B cell (primary cell): ENCODE results near the gene ATP8B3. TPM values are rescaled to one million over a fixed set of nuclear protein-coding genes. Genes with fewer than 3 reads are reported as not detected.

Source experiments
- ATAC-seq: fragments of 200-7000 bp; cut with Tn5 transposase; one replicate; pipeline ENCODE4 v1.10.0; 2021; ENCODE audit warnings: low read depth, mild to moderate bottlenecking, moderate number of reproducible peaks, moderate library complexity
- CTCF ChIA-PET: fragments of 350-600 bp; sonication (Branson Sonifier 250); formaldehyde crosslinking; loops from one replicate; lab custom pipeline; 2021; ENCODE audit warnings: antibody characterized with exemption, inconsistent platforms; lab: Charles Lee
- POLR2A ChIA-PET: fragments of 350-600 bp; sonication (Branson Sonifier 250); formaldehyde crosslinking; loops from one replicate; lab custom pipeline; 2021; ENCODE audit warnings: antibody characterized with exemption; lab: Charles Lee
- DNase-seq: peaks from one replicate; pipeline ENCODE4 v3.0.0; 2013
- H2AFZ ChIP-seq: 2 replicates; pipeline ENCODE4 v1.6.1; 2012; ENCODE audit warnings: mild to moderate bottlenecking, low read depth, low read length; ENCODE audit not compliant: insufficient read depth, poor library complexity, severe bottlenecking
- H3K27ac ChIP-seq, 2 donors: 1 replicate in 1 of 2; 2 replicates in 1 of 2; pipeline ENCODE4 v1.5.1; 2012 to 2013; ENCODE audit warnings: low read length in 2 of 2, mild to moderate bottlenecking in 2 of 2, moderate library complexity in 1 of 2
- H3K27me3 ChIP-seq, 4 experiments: fragments of 200-600 bp in 1 of 4; sonication (generic) in 1 of 4; replicated peaks in 1 of 4; 1 replicate in 2 of 4; 2 replicates in 2 of 4; pipeline versions ENCODE4 v1.6.1 to v1.7.0; 2013 to 2016; ENCODE audit warnings: low read length in 3 of 4, mild to moderate bottlenecking in 2 of 4, mixed read lengths in 1 of 4, moderate library complexity in 1 of 4; ENCODE audit not compliant: insufficient read depth in 4 of 4, control insufficient read depth in 3 of 4; ENCODE audit errors: control extremely low read depth in 1 of 4
- H3K36me3 ChIP-seq, 2 experiments: replicated peaks in 1 of 2; 1 replicate in 1 of 2; 2 replicates in 1 of 2; pipeline versions ENCODE4 v1.6.1 to v1.7.1; 2013; ENCODE audit warnings: low read length in 1 of 2; ENCODE audit not compliant: insufficient read depth in 2 of 2, control insufficient read depth in 1 of 2; ENCODE audit errors: control extremely low read depth in 1 of 2, extremely low read depth in 1 of 2
- H3K4me1 ChIP-seq, 2 donors: fragments of 200-600 bp in 1 of 2; sonication (generic) in 1 of 2; 1 replicate in 1 of 2; 2 replicates in 1 of 2; pipeline versions ENCODE4 v1.5.1 to v1.6.1; 2013 to 2017; ENCODE audit warnings: low read length in 2 of 2; ENCODE audit not compliant: control insufficient read depth in 2 of 2, insufficient read depth in 2 of 2
- H3K4me2 ChIP-seq: replicated peaks from 2 replicates; pipeline ENCODE3; 2012; ENCODE audit warnings: mild to moderate bottlenecking, low read depth, low read length; ENCODE audit not compliant: poor library complexity, severe bottlenecking
- H3K4me3 ChIP-seq, 5 experiments: fragments of 200-600 bp in 1 of 5; sonication (generic) in 1 of 5; 1 replicate in 3 of 5; 2 replicates in 2 of 5; pipeline versions ENCODE4 v1.5.1 to v1.7.0; 2011 to 2016; ENCODE audit warnings: low read length in 4 of 5, mild to moderate bottlenecking in 4 of 5, low read depth in 2 of 5, control low read depth in 1 of 5, moderate library complexity in 1 of 5; ENCODE audit not compliant: insufficient read depth in 1 of 5; ENCODE audit errors: control extremely low read depth in 1 of 5, extremely low read depth in 1 of 5
- H3K79me2 ChIP-seq: fragments of 200-600 bp; sonication (generic); one replicate; pipeline ENCODE4 v1.6.0; 2016; ENCODE audit warnings: low read length; ENCODE audit not compliant: control insufficient read depth, insufficient read depth
- H3K9ac ChIP-seq: fragments of 200-600 bp; sonication (generic); 2 replicates; pipeline ENCODE4 v1.6.1; 2017; ENCODE audit warnings: mild to moderate bottlenecking, low read length, moderate library complexity
- H3K9me3 ChIP-seq, 3 donors: one replicate each; pipeline versions ENCODE4 v1.6.1 to v1.7.1; 2013; ENCODE audit warnings: low read length in 2 of 3; ENCODE audit not compliant: control insufficient read depth in 2 of 3, insufficient read depth in 1 of 3; ENCODE audit errors: control extremely low read depth in 1 of 3
- H4K20me1 ChIP-seq: 2 replicates; pipeline ENCODE4 v1.6.0; 2012; ENCODE audit warnings: mild to moderate bottlenecking, low read length; ENCODE audit not compliant: insufficient read depth, control insufficient read depth, poor library complexity, severe bottlenecking
- H3K27ac Mint-ChIP-seq: one replicate; pipeline ENCODE4 v1.8.0; 2021; ENCODE audit warnings: mixed read lengths
- H3K27me3 Mint-ChIP-seq: one replicate; pipeline ENCODE4 v1.8.0; 2021; ENCODE audit warnings: mixed read lengths
- H3K4me1 Mint-ChIP-seq: one replicate; pipeline ENCODE4 v1.8.0; 2021; ENCODE audit warnings: mixed read lengths
- H3K4me3 Mint-ChIP-seq: one replicate; pipeline ENCODE4 v1.8.0; 2021; ENCODE audit warnings: mixed read lengths
- H3K9me3 Mint-ChIP-seq: one replicate; pipeline ENCODE4 v1.8.0; 2022; ENCODE audit warnings: mixed read lengths; ENCODE audit not compliant: insufficient read depth
- EZH2 ChIP-seq: IDR thresholded peaks from 2 replicates; pipeline ENCODE4 v1.6.1; 2012; ENCODE audit warnings: borderline replicate concordance, low read depth, mild to moderate bottlenecking, moderate library complexity, low read length; ENCODE audit not compliant: insufficient read depth, poor library complexity, severe bottlenecking
- WGBS: methylation state at CpG from one replicate; pipeline ENCODE4 v1.1.5; 2013; ENCODE audit warnings: missing lambda C conversion rate; ENCODE audit not compliant: insufficient coverage; 5-methylcytosine and 5-hydroxymethylcytosine counted together
- intact Hi-C: fragments of 100-400 bp; cut with micrococcal nuclease; formaldehyde crosslinking; loops from one replicate; pipeline ENCODE4 v1.10.0; 2022
- polyA plus RNA-seq: library from polyadenylated mRNA; depleted of rRNA; stranded (reverse); fragments of >200 nt; gene quantifications from 2 replicates; pipeline ENCODE4 v1.2.3, GENCODE V29; 2012
- total RNA-seq, 2 donors: library from RNA; stranded (reverse); fragments of 120-200 nt in 1 of 2; gene quantifications; 1 replicate in 1 of 2; 2 replicates in 1 of 2; pipeline versions ENCODE4 v1.2.3 to v1.2.4, GENCODE V29; 2013 to 2022
- TF ChIP-seq, protein P1 (sequence below): fragments of 200-600 bp; IDR thresholded peaks from one replicate; pipeline ENCODE4 v1.8.0; 2022; ENCODE audit warnings: antibody characterized with exemption, mild to moderate bottlenecking

Gene ATP8B3
- total and polyA plus RNA-seq, 2 donors (not counting 1 experiment from before 2014, with no cell fraction given) = 0.89 to 5.1 TPM

- H3K9ac ChIP-seq = no peak overlapping the region
- H3K4me2 ChIP-seq = no peak overlapping the region
- WGBS = 86% methylated on average over 34 of the region's 34 CpGs
- H3K4me3 ChIP-seq = no peak overlapping the region
- no peak overlapping the region for H2AFZ ChIP-seq
- Mint-ChIP-seq H3K27ac (no peak overlapping the region), H3K4me3 (no peak overlapping the region), H3K9me3 (peaks cover 4% of the 10 kb centered on the region), H3K4me1 (peaks cover 12% of the 10 kb centered on the region), H3K27me3 (peaks cover 27% of the 10 kb centered on the region)
- ChIA-PET CTCF (no interaction called here), POLR2A (no interaction called here)
- peaks cover 0 to 63% (median 6%) of the 10 kb centered on the region in 3 donors for H3K9me3 ChIP-seq
- intact Hi-C loops = no loop called here
- TF ChIP-seq, protein P1, sequence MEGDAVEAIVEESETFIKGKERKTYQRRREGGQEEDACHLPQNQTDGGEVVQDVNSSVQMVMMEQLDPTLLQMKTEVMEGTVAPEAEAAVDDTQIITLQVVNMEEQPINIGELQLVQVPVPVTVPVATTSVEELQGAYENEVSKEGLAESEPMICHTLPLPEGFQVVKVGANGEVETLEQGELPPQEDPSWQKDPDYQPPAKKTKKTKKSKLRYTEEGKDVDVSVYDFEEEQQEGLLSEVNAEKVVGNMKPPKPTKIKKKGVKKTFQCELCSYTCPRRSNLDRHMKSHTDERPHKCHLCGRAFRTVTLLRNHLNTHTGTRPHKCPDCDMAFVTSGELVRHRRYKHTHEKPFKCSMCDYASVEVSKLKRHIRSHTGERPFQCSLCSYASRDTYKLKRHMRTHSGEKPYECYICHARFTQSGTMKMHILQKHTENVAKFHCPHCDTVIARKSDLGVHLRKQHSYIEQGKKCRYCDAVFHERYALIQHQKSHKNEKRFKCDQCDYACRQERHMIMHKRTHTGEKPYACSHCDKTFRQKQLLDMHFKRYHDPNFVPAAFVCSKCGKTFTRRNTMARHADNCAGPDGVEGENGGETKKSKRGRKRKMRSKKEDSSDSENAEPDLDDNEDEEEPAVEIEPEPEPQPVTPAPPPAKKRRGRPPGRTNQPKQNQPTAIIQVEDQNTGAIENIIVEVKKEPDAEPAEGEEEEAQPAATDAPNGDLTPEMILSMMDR = no peak
- no peak for TF ChIP-seq EZH2
- peaks cover 0 to 68% (median 21%) of the 10 kb centered on the region in 4 experiments for H3K27me3 ChIP-seq
- DNase-seq (no peak), ATAC-seq (no peak)
- no peaks in the 10 kb centered on the region for H3K36me3 ChIP-seq
- H3K4me1 ChIP-seq = peaks cover 18 to 25% of the 10 kb centered on the region in 2 donors
- H4K20me1 ChIP-seq = no peaks in the 10 kb centered on the region
- H3K27ac ChIP-seq = no peak overlapping the region
- no peaks in the 10 kb centered on the region for H3K79me2 ChIP-seq
These were observed 68.9 kb downstream of the ATP8B3 start for GRCh38 chr19:1742989-1743696.

DNA sequence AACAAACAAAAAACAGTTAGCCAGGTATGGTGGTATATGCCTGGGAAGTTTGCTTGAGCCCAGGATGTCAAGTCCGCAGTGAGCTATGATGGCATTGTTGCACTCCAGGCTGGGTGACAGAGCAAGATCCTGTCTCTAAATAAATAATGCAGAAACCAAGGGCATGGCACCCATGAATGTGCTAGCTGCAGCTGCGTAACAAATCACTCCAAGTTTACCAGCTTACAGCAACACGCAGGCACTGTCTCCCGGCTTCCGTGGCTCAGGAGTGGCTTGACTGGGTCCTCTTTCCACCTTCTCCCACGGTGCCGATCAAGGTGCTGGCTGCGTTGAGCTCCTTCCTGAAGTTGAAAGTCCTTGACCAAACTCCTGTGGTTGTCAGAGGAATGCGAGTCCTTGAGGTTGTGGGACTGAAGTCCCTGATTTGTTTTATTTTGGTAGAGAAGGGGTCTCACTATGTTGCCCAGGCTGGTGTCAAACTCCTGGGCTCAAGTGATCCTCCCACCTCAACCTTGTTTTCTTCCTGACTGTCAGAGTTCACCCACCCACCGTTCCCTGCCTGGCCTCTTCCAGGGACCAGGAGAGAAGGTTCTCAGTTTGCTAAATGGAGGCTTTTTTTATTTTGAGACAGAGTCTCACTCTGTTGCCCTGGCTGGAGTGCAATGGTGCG lies 72.0 kb downstream of the ATP8B3 start:
- POLR2A ChIA-PET = interaction anchor here (0.6 kb wide), 1 partner anchor 852 kb away, joined by 3 read pairs; no protein-coding TSS in a partner anchor
- peaks cover 4% of the 10 kb centered on the region for H3K9me3 Mint-ChIP-seq
- Histone ChIP-seq H3K36me3 (no peaks in the 10 kb centered on the region), H4K20me1 (no peaks in the 10 kb centered on the region), H3K9me3 (peaks cover 0 to 44% (median 0%) of the 10 kb centered on the region in 3 donors), H3K4me1 (peaks cover 0 to 2% of the 10 kb centered on the region in 2 donors), H3K4me3 (no peak overlapping the region), H2AFZ (no peak overlapping the region), H3K4me2 (no peak overlapping the region), H3K27me3 (peaks cover 0 to 59% (median 8%) of the 10 kb centered on the region in 4 experiments), H3K79me2 (no peaks in the 10 kb centered on the region), H3K9ac (no peak overlapping the region), H3K27ac (no peak overlapping the region)
- intact Hi-C loops = no loop called here
- no peaks in the 10 kb centered on the region for H3K4me1 Mint-ChIP-seq
- H3K4me3 Mint-ChIP-seq = no peak overlapping the region
- 97% methylated on average over 6 of the region's 11 CpGs for WGBS
- TF ChIP-seq, protein P1 = no peak
- no peak for TF ChIP-seq EZH2
- ATAC-seq (no peak), DNase-seq (no peak)
- CTCF ChIA-PET = no interaction called here
- peaks cover 28% of the 10 kb centered on the region for H3K27me3 Mint-ChIP-seq
- H3K27ac Mint-ChIP-seq = no peak overlapping the region
